ENCODE data around the gene TFDP1.
A peak's percentile ranks its signal among the peaks of the same experiment; 100 is the strongest.
"Not testable (repeated sequence)": the region's sequence is repeated elsewhere in the genome, so short reads cannot be mapped to it uniquely, and the experiment has no call there.

Gene TFDP1

DNA sequence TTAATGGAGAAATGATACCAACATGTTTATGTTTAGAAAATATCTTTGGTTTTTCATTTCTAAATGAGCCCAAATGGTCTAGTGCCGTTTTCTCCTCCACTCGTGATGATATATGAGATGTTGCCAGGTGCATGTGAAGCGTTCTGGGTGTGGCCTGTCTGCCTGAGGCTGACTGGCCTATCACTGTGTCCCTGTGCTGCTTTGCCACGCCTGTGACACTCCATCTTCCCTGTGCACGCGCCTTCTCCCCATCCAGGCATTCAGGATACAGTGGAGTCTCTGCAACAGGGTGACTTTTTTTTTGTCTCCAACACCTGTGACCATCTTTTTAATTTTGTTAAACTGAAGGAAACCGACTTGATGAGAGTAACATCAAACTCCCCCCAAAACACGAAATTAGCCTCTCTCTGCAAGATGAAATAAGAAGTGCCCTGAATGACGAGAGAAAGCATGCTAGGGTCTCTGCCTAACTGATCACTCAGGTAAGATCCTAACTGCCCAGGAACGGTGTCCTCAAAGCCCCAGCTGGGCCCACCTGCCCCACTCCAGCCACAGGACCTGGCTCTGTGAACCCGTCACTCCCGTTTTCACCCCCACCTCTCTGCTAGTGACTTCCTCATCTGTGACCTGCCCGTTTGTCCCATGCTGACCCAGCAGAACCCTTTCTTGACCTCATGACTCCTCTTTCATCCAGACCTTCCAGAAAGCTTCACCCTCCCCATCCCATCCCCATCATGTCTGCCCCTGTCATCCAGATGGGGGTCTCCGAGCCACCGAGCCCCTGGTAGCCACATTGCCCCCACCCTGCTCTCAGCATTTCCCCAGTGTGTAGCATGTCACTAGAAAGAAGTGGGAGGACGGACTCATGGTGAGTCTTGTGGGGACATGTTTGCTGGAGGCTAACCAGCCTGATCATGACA lies 33.2 kb upstream of the TFDP1 start:
- DNase-seq, result no peak

DNA sequence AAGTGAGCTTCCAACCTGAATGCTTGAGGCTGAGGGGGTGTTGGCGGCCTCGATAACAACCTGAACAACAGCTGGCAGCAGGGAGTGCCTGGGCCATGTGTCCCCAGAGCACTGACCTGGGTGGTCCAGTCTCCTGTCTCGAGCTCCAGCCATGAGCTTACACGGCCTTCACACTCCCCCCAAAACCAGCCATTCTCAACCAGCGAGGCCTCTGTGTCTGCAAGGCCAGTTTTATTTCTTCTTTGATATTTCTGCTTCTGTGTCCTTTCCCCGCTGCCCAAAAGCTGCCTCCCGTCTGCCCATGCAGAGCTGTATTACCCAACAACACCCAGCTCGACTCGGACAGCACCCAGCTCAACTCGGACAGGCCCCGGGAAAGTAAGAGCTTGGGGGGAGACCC lies 32.5 kb upstream of the TFDP1 start:
- DNase-seq, result no peak

GRCh38 chr13:113552786-113553434 lies 31.6 kb upstream of the TFDP1 start:
- no peak for DNase-seq

DNA sequence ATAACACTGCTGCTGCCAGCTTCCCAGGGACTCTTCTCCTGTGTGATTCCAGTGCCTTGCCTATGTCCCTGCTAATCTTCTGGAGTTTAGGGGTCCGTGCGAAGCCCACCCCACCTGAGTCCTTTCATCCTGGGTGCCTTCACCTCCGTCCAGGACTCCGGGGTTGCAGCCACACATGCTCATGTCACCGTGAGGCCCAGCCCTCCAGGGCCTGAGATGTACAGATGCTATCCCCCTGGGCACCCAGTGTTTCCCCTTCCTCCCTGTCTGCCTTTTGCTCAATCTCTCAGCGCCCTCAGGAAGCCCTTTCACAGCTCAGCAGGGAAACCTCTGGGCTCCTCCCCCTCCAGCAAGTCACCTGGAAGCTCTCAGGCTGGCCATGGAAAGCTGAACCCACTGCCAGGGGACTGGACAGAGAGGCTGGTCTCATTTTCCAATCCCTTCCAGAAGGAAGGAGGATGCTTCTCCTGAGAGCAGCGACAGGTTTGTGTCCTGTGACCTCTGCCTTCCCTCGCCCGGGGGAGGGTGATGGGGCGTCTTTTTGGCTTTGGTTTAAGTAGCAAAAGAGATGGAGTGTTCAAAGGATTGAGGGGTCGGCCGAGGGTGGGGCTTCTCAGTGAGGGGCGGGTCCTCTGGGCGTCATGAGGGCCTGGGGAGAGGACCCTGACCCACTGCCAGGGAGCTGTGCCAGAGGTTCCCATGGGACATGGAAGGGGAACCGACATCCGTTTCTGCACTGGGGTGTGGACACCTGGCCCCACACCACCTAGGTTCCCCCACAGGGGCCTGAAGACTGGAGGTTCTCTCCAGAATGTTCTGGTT lies 30.8 kb upstream of the TFDP1 start:
- DNase-seq, result no peak

DNA sequence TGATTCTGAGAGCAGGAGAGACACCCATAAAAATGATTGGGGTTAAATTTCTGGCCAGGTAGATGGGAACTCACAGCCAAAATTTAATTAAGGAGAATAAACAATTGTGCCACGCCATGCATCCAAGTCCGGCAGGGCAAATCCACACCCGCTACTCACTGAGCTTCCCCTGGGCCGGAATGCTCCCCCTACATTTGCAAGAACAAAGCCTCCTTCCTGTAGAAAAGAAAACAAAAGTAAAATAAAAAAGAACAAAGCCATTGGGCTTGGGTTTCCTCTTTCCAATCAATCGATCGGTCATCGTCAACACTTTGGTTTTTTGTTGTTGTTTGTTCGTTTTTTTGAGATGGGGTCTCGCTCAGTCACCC lies 30.2 kb upstream of the TFDP1 start:
- DNase-seq, result no peak

DNA sequence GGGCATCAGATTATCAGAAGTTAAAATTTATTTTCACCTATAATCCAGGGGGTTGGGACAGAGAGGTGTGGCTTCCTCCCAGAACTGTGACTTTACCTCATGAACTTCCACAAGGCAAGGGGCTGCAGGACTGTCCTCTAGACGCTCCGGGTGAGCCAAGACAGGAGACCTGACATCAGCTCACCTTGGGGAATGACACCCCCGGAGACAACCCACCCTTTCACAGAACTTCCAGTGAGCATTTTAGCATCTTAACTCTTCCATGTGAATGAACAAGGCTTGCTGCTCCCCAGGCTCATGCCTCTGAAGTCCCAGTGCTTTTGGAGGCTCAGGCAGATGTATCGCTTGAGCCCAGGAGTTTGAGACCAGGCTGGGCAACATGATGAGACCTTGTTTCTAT lies 29.4 kb upstream of the TFDP1 start:
- DNase-seq, result no peak

DNA sequence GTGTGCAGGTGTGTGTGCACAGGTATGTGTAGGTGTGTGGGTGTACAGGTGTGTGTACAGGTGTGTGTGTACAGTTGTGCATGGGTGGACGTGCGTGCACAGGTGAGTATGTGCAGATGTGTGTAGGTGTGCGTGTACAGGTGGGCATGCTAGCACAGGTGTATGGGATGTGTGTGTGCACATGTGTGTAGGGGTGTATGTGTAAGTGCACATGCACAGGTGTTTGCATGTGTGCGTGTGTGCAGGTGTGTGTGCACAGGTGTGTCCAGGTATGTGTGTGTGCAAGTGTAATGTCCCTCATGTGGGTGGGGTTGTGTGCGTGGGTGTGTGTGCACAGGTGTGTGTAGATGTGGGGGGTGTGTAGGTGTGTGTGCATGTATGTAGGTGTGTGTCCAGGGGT lies 27.5 kb upstream of the TFDP1 start:
- no peak for DNase-seq

- DNase-seq, result no peak
Measured at GRCh38 chr13:113558461-113558860, 26.1 kb upstream of the TFDP1 start.

- DNase-seq, result no peak
Measured at GRCh38 chr13:113559061-113559460, 25.5 kb upstream of the TFDP1 start.

DNA sequence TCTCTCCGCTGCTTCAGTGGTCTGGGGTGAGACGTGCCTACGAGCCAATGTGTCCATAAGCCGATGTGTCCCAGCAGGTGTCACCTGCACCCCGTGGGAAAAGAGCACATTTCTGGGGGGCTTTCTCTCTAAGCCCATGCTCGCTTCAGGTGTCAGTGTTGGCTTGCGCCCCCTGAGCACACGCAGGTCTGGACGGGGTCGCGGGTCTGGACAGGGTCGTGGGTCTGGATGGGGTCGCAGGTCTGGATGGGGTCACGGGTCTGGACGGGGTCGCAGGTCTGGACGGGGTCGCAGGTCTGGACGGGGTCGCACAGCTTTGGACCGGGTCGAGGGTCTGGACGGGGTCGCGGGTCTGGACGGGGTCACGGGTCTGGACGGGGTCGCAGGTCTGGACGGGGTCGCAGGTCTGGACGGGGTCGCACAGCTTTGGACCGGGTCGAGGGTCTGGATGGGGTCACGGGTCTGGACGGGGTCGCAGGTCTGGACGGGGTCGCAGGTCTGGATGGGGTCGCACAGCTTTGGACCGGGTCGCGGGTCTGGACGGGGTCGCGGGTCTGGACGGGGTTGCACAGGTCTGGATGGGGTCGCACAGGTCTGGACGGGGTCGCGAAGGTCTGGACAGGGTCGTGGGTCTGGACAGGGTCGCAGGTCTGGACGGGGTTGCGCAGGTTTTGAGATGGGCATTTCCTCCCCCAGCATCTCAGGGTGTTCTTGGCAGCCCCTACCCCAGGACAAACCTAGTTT lies 24.5 kb upstream of the TFDP1 start:
- no peak for DNase-seq

GRCh38 chr13:113560645-113561416 lies 23.7 kb upstream of the TFDP1 start:
- no peak for DNase-seq

DNA sequence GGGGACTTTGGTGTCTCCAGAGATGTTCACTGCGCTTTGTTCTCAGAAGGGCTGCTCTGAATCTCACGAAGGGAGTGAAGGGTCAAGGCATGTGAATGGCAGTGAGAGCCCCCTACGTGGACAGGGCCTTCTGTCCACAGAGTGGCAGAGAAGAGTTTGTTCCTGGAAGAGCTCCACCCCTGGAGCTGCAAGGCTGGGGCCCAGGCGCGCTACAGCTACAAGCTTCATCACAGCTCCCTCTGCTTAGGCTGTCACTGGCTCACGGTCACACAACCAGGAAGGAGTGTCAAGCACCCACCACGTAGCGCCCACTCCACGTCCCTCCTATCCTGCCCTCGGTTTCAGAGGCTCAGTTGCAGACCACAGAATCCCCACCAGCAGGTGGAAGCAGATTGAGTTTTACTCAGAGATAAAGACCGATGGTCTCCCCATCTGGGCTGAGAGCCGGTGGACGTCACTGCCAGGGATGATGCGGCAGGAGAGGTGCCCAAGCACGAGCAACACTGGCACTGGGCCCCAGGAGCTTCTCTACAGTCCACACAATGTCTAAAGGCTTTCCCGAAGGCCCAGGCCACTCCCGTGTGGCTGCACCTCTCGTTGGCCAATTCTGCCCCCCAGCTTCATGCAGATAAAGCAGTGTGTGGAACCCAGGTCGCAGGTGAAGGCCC lies 23.0 kb upstream of the TFDP1 start:
- no peak for DNase-seq

- DNase-seq, result peak; percentile 26
Measured at GRCh38 chr13:113562085-113562749, 22.3 kb upstream of the TFDP1 start.

- DNase-seq, result no peak
Measured at GRCh38 chr13:113562844-113563243, 21.7 kb upstream of the TFDP1 start.

DNA sequence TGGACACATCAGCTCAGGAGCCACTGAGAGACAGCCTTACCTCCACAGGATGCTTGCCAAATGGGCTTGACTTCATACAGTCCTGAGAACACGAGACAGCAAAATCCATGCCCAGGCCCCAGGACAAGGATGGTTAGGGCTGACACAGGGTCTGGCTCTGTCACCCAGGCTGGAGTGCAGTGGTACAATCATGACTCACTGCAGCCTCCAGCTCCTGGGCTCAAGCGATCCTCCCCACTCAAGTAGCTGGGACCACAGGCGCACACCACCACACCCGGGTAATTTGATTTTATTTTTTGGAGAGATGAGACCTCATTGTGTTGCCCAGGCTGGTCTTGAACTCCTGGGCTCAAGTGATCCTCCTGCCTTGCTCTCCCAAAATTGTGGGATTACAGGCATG lies 21.0 kb upstream of the TFDP1 start:
- not testable (repeated sequence) for DNase-seq

- no peak for DNase-seq
Measured at GRCh38 chr13:113564331-113565023, 20.1 kb upstream of the TFDP1 start.

DNA sequence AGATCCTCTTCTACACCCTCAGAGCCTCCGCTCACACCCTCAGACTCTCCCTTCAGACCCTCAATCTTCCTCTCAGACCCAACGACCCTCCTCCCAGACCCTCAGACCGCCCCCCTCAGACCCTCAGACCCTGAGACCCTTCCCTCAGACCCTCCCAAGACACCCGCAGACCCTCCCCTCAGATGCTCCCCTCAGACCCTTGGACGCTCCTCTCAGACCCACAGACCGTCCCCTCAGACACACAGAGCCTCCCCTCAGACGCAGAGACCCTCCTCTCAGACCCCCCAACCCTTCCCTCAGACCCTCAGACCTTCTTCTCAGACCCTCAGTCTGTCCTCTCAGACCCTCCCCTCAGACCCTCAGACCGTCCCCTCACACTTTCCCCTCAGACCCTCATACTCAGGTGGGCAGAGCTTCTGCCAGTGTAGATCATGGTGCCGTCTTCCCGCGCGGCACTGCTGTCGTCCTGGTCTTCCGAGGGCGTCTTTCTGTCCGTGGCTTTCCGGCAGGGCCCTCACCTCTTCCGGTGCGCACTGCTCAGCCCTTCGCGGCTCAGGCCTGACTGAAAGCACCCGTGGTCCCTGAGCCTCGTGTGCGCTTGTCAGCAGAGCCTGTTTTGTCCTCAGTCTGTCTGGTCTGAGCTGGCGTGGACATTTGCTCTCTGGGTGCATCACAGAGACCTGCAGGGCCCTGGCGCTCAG lies 18.9 kb upstream of the TFDP1 start:
- no peak for DNase-seq

DNA sequence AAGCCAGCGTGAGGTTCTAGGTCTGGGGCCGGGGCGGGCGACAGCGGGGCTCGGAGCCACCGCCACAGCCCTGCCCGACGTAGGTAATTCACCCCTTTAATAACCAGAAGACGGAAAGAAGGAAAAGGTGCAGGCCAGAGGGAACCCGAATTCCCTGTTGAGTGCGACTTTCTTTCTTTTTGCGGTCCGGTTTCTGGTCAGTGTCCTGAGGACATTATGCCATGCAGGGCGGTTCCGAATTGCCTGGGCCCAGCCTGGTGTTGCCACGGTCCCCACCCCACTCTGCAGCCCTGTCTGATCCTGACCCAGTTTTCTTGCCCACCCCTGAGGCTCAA lies 18.4 kb upstream of the TFDP1 start:
- DNase-seq, result no peak

- no peak for DNase-seq
Measured at GRCh38 chr13:113567681-113568080, 16.9 kb upstream of the TFDP1 start.

DNA sequence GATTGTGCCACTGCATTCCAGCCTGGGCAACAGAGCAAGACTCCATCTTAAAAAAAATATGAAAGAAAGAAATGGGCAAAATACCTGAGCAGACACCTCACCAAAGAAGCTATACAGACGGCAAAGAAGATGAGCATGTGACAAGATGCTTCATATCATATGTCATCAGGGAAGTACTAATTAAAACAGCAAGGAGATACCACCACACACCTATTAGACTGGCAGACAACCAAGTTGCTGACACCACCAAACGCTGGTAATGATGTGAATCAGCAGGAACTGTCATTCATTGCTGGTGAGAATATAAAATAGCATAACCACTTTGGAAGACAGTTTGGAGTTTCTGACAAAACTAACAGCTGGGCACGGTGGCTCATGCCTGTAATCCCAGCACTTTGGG lies 11.5 kb upstream of the TFDP1 start:
- no peak for DNase-seq

Measured in CD4-positive, alpha-beta T cell treated with Interleukin-10 for 1 hour (primary cell).